GM06990 (cell line): ENCODE measurements around the gene ASCL2.

Source experiments
- DNase-seq: peaks from one replicate; pipeline ENCODE4 v3.0.0-alpha.2; 2011; ENCODE audit not compliant: insufficient read length; ENCODE audit errors: extremely low read depth
- H3K27me3 ChIP-seq: replicated peaks from 2 replicates; pipeline ENCODE4 v1.6.0; 2011; ENCODE audit warnings: low read length; ENCODE audit not compliant: control insufficient read depth, insufficient read depth
- H3K36me3 ChIP-seq: 2 replicates; pipeline ENCODE4 v1.5.1; 2011; ENCODE audit warnings: low read length; ENCODE audit not compliant: control insufficient read depth, insufficient read depth
- H3K4me3 ChIP-seq: replicated peaks from 2 replicates; pipeline ENCODE4 v1.5.1; 2011; ENCODE audit warnings: low read depth, mild to moderate bottlenecking, control low read depth, low read length
- CTCF ChIP-seq: IDR thresholded peaks from 2 replicates; pipeline ENCODE4 v1.5.1; 2011; ENCODE audit warnings: low read length, control low read depth, mild to moderate bottlenecking, inconsistent platforms; ENCODE audit not compliant: insufficient read depth, poor library complexity, severe bottlenecking

Gene ASCL2

GRCh38 chr11:2294926-2295290, 24.5 kb upstream of the ASCL2 start:
- peaks cover 2% of the 10 kb centered on the region; the same call in 1 of the 2 replicates for H3K27me3 ChIP-seq
- no peak overlapping the region for H3K4me3 ChIP-seq
- H3K36me3 ChIP-seq: no peaks in the 10 kb centered on the region
- no peak for TF ChIP-seq CTCF
- no peak for DNase-seq

DNA sequence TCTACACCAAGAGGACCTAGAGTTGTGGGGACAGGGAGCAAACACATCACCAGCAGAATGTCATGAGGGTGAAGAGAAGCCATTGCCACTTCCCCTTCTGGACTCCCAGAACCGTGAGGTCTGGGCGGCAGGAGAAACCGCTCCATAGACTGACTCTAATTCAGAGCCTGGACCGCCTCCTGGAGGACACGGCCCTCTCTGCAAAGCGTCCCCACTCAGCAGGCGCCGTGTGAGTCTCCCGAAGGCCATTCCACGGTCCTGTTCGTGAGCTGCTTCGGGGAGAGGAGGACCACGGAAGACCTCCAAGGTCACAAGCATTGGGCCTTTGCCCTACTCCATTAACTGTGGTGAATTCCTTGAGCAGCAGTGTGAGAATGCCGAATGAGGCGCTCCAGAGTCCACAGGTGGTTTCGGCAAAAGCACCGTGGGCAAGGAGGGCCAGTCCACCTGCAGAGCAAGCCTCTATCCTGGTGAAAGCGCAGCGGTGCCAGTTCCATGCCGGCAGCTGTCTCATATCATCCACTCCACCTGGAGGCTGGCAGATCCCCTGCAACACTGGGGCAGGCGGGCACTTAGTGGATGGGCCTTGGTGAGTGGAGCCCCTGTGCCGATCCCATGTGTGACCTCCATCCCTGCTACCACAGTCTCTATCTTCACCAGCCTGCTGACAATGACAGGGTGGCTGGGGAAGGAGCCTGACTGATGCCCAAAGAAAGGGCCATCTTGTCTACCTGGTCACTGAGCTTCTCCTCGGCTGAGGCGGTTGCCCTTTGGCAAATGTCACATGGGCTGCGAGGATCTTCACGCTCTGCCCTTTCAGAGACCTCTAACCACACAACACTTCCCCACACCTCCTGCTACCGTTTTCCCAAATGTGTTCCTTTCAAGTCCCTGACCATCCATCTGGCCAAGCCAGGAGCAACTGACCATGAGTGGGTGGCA, 23.9 kb upstream of the ASCL2 start:
- Histone ChIP-seq H3K36me3 (no peaks in the 10 kb centered on the region), H3K4me3 (no peak overlapping the region), H3K27me3 (peaks cover 2% of the 10 kb centered on the region; the same call in 1 of the 2 replicates)
- no peak for DNase-seq
- no peak for TF ChIP-seq CTCF

GRCh38 chr11:2293531-2293971, 23.2 kb upstream of the ASCL2 start:
- no peak overlapping the region for H3K4me3 ChIP-seq
- no peaks in the 10 kb centered on the region for H3K36me3 ChIP-seq
- peaks cover 3% of the 10 kb centered on the region for H3K27me3 ChIP-seq
- no peak for TF ChIP-seq CTCF
- no peak for DNase-seq

DNA sequence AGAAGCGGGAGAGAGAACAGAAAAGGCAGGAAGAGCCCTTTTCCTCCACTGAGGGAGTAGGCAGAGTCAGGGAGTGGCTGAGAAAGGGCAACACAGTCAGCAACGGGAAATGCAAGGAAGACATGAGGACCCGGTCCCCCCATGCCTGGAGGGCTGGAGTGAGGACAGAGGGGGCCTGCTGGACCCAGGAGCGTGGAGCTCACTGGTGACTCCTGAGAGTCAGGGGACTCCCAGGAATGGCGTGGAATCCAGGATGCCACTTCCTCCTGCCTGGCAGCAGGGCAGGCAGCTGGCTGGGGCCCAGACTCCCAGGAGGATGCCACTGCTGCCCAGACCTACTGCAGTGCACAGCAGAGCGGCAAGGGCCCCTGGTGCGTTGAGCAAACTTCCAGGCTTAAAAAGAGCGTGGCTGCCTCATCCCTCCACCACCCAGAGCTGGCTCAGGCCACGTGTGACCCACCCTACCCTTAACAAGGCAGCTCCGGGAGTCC, 20.0 kb upstream of the ASCL2 start:
- TF ChIP-seq CTCF: no peak
- H3K27me3 ChIP-seq: peaks cover 1% of the 10 kb centered on the region
- H3K36me3 ChIP-seq: no peaks in the 10 kb centered on the region
- no peak for DNase-seq
- no peak overlapping the region for H3K4me3 ChIP-seq

GRCh38 chr11:2289859-2290258, 19.5 kb upstream of the ASCL2 start:
- Histone ChIP-seq H3K27me3 (peaks cover 1% of the 10 kb centered on the region), H3K36me3 (no peaks in the 10 kb centered on the region), H3K4me3 (no peak overlapping the region)
- TF ChIP-seq CTCF: no peak
- no peak for DNase-seq
